Fibroblast of skin of abdomen (primary cell): ENCODE results near the gene TPTE2. TPM values are rescaled to one million over a fixed set of nuclear protein-coding genes. Genes with fewer than 3 reads are reported as not detected.
"Not testable (repeated sequence)": the region's sequence is repeated elsewhere in the genome, so short reads cannot be mapped to it uniquely, and the experiment has no call there.

ENCODE experiments used
- DNase-seq: peaks from one replicate; pipeline ENCODE4 v3.0.0-alpha.2; 2013
- polyA plus RNA-seq, 2 experiments: library from polyadenylated mRNA; unstranded; fragments of 120-200 nt; gene quantifications; one replicate each; pipeline ENCODE4 v1.2.1, GENCODE V29; 2013; ENCODE audit not compliant: insufficient read length in 2 of 2

The TPTE2 gene
- polyA plus RNA-seq (2013, experiment 1 of 2; ENCODE audit: insufficient read length) = not detected
- not detected for polyA plus RNA-seq (2013, experiment 2 of 2; ENCODE audit: insufficient read length)

GRCh38 chr13:19561127-19561582 lies at the start of gene TPTE2:
Gene TPTE2, minus strand, starts transcription at chr13:19561532. Its CDS starts 58,298 bp downstream, at chr13:19503234.
- not testable (repeated sequence) for DNase-seq

GRCh38 chr13:19607523-19608078 lies 46.3 kb upstream of the TPTE2 start:
- DNase-seq = no peak

- DNase-seq = no peak
Observed at GRCh38 chr13:19606737-19607136, 45.4 kb upstream of the TPTE2 start.

- no peak for DNase-seq
Observed at GRCh38 chr13:19606152-19606551, 44.8 kb upstream of the TPTE2 start.

- DNase-seq = peak; percentile 65
Observed at GRCh38 chr13:19605161-19605955, 44.0 kb upstream of the TPTE2 start.

- no peak for DNase-seq
Observed at GRCh38 chr13:19604306-19604705, 43.0 kb upstream of the TPTE2 start.

GRCh38 chr13:19601749-19602725 lies 40.7 kb upstream of the TPTE2 start:
- DNase-seq = peak; percentile 36

GRCh38 chr13:19597523-19597922 lies 36.2 kb upstream of the TPTE2 start:
- peak; percentile 66 for DNase-seq

- no peak for DNase-seq
Observed at GRCh38 chr13:19596960-19597361, 35.6 kb upstream of the TPTE2 start.

GRCh38 chr13:19596086-19596485 lies 34.8 kb upstream of the TPTE2 start:
- DNase-seq = no peak

- no peak for DNase-seq
Observed at GRCh38 chr13:19592657-19593180, 31.4 kb upstream of the TPTE2 start.

- no peak for DNase-seq
Observed at GRCh38 chr13:19591864-19592263, 30.5 kb upstream of the TPTE2 start.

- no peak for DNase-seq
Observed at GRCh38 chr13:19590423-19590822, 29.1 kb upstream of the TPTE2 start.

GRCh38 chr13:19589312-19589711 lies 28.0 kb upstream of the TPTE2 start:
- DNase-seq = no peak

GRCh38 chr13:19587635-19588300 lies 26.4 kb upstream of the TPTE2 start:
- peak; percentile 38 for DNase-seq

GRCh38 chr13:19586904-19587634 lies 25.7 kb upstream of the TPTE2 start:
- DNase-seq = peak; percentile 65

GRCh38 chr13:19581675-19582074 lies 20.3 kb upstream of the TPTE2 start:
- DNase-seq = no peak

GRCh38 chr13:19575230-19575629 lies 13.9 kb upstream of the TPTE2 start:
- no peak for DNase-seq

- DNase-seq = no peak
Observed at GRCh38 chr13:19573120-19573716, 11.9 kb upstream of the TPTE2 start.

GRCh38 chr13:19572280-19572679 lies 10.9 kb upstream of the TPTE2 start:
- DNase-seq = no peak
